ENCODE results near the gene MAD1L1. TPM values are rescaled to one million over a fixed set of nuclear protein-coding genes. Genes with fewer than 3 reads are reported as not detected.
A peak's percentile ranks its signal among the peaks of the same experiment; 100 is the strongest.

Gene MAD1L1
- total and polyA plus RNA-seq, 2 of the 8 experiments (the other 6 are each of a cell fraction or from before 2014, with no cell fraction given), result 40.4 to 44.6 TPM

GRCh38 chr7:1810961-1811849, 421.5 kb downstream of the MAD1L1 start:
- Histone ChIP-seq H4K5ac (ENCODE audit: insufficient read length, low read depth, low read length) (no peak overlapping the region), H2BK5ac (ENCODE audit: low read depth, low read length) (peak overlapping the region; percentile 64; the same call in 1 of the 2 replicates), H3K79me1 (ENCODE audit: low read depth, low read length) (no peaks in the 10 kb centered on the region), H3K4me3 (ENCODE audit: extremely low read depth in 1 of 4, insufficient read depth in 2 of 4, low read depth in 3 of 4, low read length in 4 of 4) (no peak overlapping the region), H2BK12ac (ENCODE audit: low read depth, low read length) (0 out of 2 replicates have a peak overlapping the region, but pooled peaks have one; percentile 2), H3K27ac (ENCODE audit: low read depth, low read length) (no peak overlapping the region), H3K14ac (ENCODE audit: insufficient read length) (no peak overlapping the region), H3K56ac (replicated peaks; ENCODE audit: insufficient read length, low read depth, low read length) (no peak overlapping the region), H3K27me3 (replicated peaks in 1 of 4; ENCODE audit: control insufficient read depth in 3 of 4, extremely low read depth in 1 of 4, insufficient read depth in 3 of 4, low read length in 3 of 4) (no peaks in the 10 kb centered on the region), H2AFZ (ENCODE audit: low read length) (no peak overlapping the region), H3K36me3 (ENCODE audit: control insufficient read depth in 2 of 4, insufficient read depth in 4 of 4, low read length in 3 of 4) (no peaks in the 10 kb centered on the region), H3K9ac (replicated peaks in 1 of 4; ENCODE audit: extremely low read depth in 1 of 4, low read depth in 3 of 4, low read length in 3 of 4) (no peak overlapping the region), H3K4me1 (replicated peaks in 1 of 4; ENCODE audit: control insufficient read depth in 3 of 4, insufficient read depth in 4 of 4, low read length in 3 of 4) (peaks cover 0 to 1% (median 0%) of the 10 kb centered on the region in 4 experiments; a peak in 1 of 7 replicates), H2AK5ac (ENCODE audit: low read depth, low read length) (0 out of 2 replicates have a peak overlapping the region, but pooled peaks have one; percentile 7), H3K23me2 (ENCODE audit: low read depth, low read length) (no peaks in the 10 kb centered on the region), H2BK15ac (ENCODE audit: low read length) (no peak overlapping the region), H3K4me2 (ENCODE audit: insufficient read depth in 1 of 2, low read depth in 2 of 2, low read length in 2 of 2) (no peak overlapping the region), H3K18ac (ENCODE audit: extremely low read depth, low read length) (no peak overlapping the region), H4K91ac (replicated peaks; ENCODE audit: insufficient read length, low read length) (peak overlapping the region; percentile 25), H4K8ac (ENCODE audit: extremely low read depth, insufficient read depth, low read length) (no peak overlapping the region), H2BK20ac (ENCODE audit: low read length) (no peak overlapping the region), H2BK120ac (replicated peaks; ENCODE audit: low read depth, low read length) (no peak overlapping the region), H3K23ac (ENCODE audit: insufficient read length) (no peak overlapping the region), H3K4ac (replicated peaks; ENCODE audit: insufficient read length, low read depth, low read length) (no peak overlapping the region), H4K20me1 (replicated peaks in 1 of 2; ENCODE audit: control insufficient read depth in 1 of 2, insufficient read depth in 2 of 2, low read length in 2 of 2) (peaks cover 0 to 4% of the 10 kb centered on the region in 2 experiments), H3K79me2 (ENCODE audit: control insufficient read depth in 1 of 2, insufficient read depth in 2 of 2, low read length in 2 of 2) (no peaks in the 10 kb centered on the region), H3K9me3 (ENCODE audit: insufficient read depth in 2 of 2, low read depth in 1 of 2, low read length in 1 of 2) (no peaks in the 10 kb centered on the region)
- ChIA-PET CTCF (ENCODE audit: partially characterized antibody) (interaction anchor here (1.4 to 1.6 kb wide), 2 partner anchors 10 to 73 kb away, joined by 3 to 4 read pairs; no protein-coding TSS in a partner anchor), POLR2A (ENCODE audit: partially characterized antibody) (no interaction called here)
- WGBS, 2 experiments (ENCODE audit: extremely low coverage in 1 of 2, insufficient coverage in 1 of 2, insufficient read length in 1 of 2, insufficient replicate concordance in 2 of 2, low coverage in 1 of 2, low lambda C conversion rate in 2 of 2, missing lambda C conversion rate in 1 of 2), result 94% methylated on average over 25 of the region's 25 CpGs; no CpG with 5 or more reads in 1 of the 2 experiments
- no peak for DNase-seq (ENCODE audit: low read depth in 1 of 2, low spot score in 2 of 2)
- no peak for FAIRE-seq
- TF ChIP-seq HDAC6 (IDR thresholded peaks at IDR 0.05; ENCODE audit: low read depth, low read length) (no peak), USF2 (IDR thresholded peaks at IDR 0.05; ENCODE audit: low read length) (no peak), EGR1 (IDR thresholded peaks at IDR 0.05; ENCODE audit: borderline replicate concordance, low read depth, low read length) (no peak), RNF2 (IDR thresholded peaks at IDR 0.05; ENCODE audit: borderline replicate concordance, low read depth, low read length, missing control alignments, poor library complexity, severe bottlenecking) (no peak), SIRT6 (IDR thresholded peaks at IDR 0.05; ENCODE audit: low read length) (no peak), BCL11A (IDR thresholded peaks at IDR 0.05; ENCODE audit: low read depth in 2 of 2, low read length in 2 of 2) (no peak), SAP30 (IDR thresholded peaks at IDR 0.05; ENCODE audit: insufficient read depth, insufficient replicate concordance, low read length) (no peak), CHD1 (IDR thresholded peaks at IDR 0.05; ENCODE audit: low read depth, low read length) (no peak), RAD21 (IDR thresholded peaks at IDR 0.05 in 1 of 2, conservative IDR thresholded peaks at IDR 0.05 in 1 of 2; ENCODE audit: low read depth in 2 of 2, low read length in 2 of 2) (no peak), SIX5 (IDR thresholded peaks at IDR 0.05; ENCODE audit: low read depth, low read length) (no peak)
